ENCODE data around the gene TET1.
"Not testable (repeated sequence)": the region's sequence is repeated elsewhere in the genome, so short reads cannot be mapped to it uniquely, and the experiment has no call there.

Gene TET1

GRCh38 chr10:68611227-68611626 lies 51.1 kb downstream of the TET1 start:
- H3K9me3 Mint-ChIP-seq, result no peaks in the 10 kb centered on the region
- DNase-seq (ENCODE audit: low spot score in 2 of 2), result no peak
- H3K27ac Mint-ChIP-seq, result no peak overlapping the region
- H3K36me3 Mint-ChIP-seq, result no peaks in the 10 kb centered on the region
- ATAC-seq (ENCODE audit: low read depth), result no peak
- no peaks in the 10 kb centered on the region for H3K27me3 Mint-ChIP-seq
- no peaks in the 10 kb centered on the region for H3K4me1 Mint-ChIP-seq
- H3K4me3 Mint-ChIP-seq, result no peak overlapping the region

- not testable (repeated sequence) for H3K36me3 Mint-ChIP-seq; H3K27me3 Mint-ChIP-seq; H3K4me3 Mint-ChIP-seq; H3K27ac Mint-ChIP-seq; H3K9me3 Mint-ChIP-seq; DNase-seq (ENCODE audit: low spot score in 2 of 2); H3K4me1 Mint-ChIP-seq; ATAC-seq (ENCODE audit: low read depth)
Measured at GRCh38 chr10:68613974-68614373, 53.8 kb downstream of the TET1 start.

GRCh38 chr10:68617691-68618090 lies 57.6 kb downstream of the TET1 start:
- not testable (repeated sequence) for H3K27ac Mint-ChIP-seq; DNase-seq (ENCODE audit: low spot score in 2 of 2); H3K4me3 Mint-ChIP-seq; H3K4me1 Mint-ChIP-seq; ATAC-seq (ENCODE audit: low read depth); H3K36me3 Mint-ChIP-seq; H3K27me3 Mint-ChIP-seq; H3K9me3 Mint-ChIP-seq

GRCh38 chr10:68618234-68618633 lies 58.1 kb downstream of the TET1 start:
- Mint-ChIP-seq H3K9me3 (no peaks in the 10 kb centered on the region), H3K4me3 (no peak overlapping the region), H3K27me3 (no peaks in the 10 kb centered on the region), H3K4me1 (peaks cover 6% of the 10 kb centered on the region), H3K27ac (no peak overlapping the region), H3K36me3 (no peaks in the 10 kb centered on the region)
- no peak for DNase-seq (ENCODE audit: low spot score in 2 of 2)
- ATAC-seq (ENCODE audit: low read depth), result no peak

DNA sequence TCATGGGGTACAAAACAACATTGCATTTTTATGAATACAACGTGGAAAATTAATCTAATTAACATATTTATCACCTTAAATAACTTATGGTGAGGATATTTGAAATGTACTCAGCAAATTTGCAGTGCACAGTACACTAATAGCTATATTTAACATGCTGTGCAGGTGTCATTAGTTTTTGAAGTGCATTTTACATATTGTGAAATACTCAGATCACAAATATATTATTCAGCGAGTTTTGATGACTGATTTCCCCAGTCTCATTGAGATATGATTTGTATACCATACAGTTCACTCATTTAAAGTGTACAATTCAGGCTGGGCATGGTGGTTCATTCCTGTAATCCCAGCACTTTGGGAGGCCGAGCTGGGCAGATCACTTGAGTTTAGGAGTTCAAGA lies 59.5 kb downstream of the TET1 start:
- Mint-ChIP-seq H3K27me3 (no peaks in the 10 kb centered on the region), H3K4me3 (no peak overlapping the region), H3K9me3 (no peaks in the 10 kb centered on the region), H3K36me3 (peaks cover 1% of the 10 kb centered on the region), H3K27ac (no peak overlapping the region), H3K4me1 (peaks cover 6% of the 10 kb centered on the region)
- ATAC-seq (ENCODE audit: low read depth) (no peak), DNase-seq (ENCODE audit: low spot score in 2 of 2) (no peak)

DNA sequence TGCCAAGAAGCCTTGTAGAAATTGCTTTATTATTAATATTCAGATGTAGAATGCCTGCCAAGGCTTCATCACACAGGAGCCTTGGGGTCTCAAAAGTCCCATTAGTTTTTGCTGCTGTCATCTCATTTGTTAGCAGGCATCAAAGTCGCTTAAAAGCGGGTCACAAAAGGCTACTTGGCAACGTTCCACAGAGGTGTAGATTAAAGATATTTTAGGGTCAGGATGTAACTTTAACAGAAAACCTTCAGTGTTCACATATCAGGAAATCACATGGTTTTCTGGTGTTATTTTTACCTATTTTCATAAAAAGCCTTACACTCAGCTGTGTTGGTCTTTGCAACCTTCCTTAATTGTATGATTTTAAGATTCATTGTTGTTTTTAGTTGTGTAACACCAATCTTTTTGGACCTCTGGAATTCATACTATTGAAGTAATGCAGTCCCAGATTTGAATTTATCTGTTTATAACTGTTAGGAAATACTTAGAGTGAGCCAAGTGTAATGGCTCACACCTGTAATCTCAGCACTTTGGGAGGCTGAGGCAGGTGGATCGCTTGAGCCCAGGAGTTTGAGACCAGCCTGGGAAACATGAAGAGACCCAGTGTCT lies 65.3 kb downstream of the TET1 start:
- Mint-ChIP-seq H3K9me3 (no peaks in the 10 kb centered on the region), H3K4me1 (peaks cover 13% of the 10 kb centered on the region), H3K4me3 (no peak overlapping the region), H3K27ac (no peak overlapping the region), H3K36me3 (peaks cover 4% of the 10 kb centered on the region), H3K27me3 (no peaks in the 10 kb centered on the region)
- no peak for ATAC-seq (ENCODE audit: low read depth)
- no peak for DNase-seq (ENCODE audit: low spot score in 2 of 2)

- H3K4me3 Mint-ChIP-seq, result no peak overlapping the region
- no peaks in the 10 kb centered on the region for H3K9me3 Mint-ChIP-seq
- no peak overlapping the region for H3K27ac Mint-ChIP-seq
- DNase-seq (ENCODE audit: low spot score in 2 of 2), result no peak
- H3K36me3 Mint-ChIP-seq, result peaks cover 7% of the 10 kb centered on the region
- peaks cover 10% of the 10 kb centered on the region for H3K4me1 Mint-ChIP-seq
- H3K27me3 Mint-ChIP-seq, result no peaks in the 10 kb centered on the region
- no peak for ATAC-seq (ENCODE audit: low read depth)
Measured at GRCh38 chr10:68628576-68629127, 68.5 kb downstream of the TET1 start.

GRCh38 chr10:68632271-68632560 lies 72.1 kb downstream of the TET1 start:
- H3K4me3 Mint-ChIP-seq; H3K36me3 Mint-ChIP-seq; H3K27ac Mint-ChIP-seq; ATAC-seq (ENCODE audit: low read depth); H3K27me3 Mint-ChIP-seq; H3K9me3 Mint-ChIP-seq; DNase-seq (ENCODE audit: low spot score in 2 of 2); H3K4me1 Mint-ChIP-seq: not testable (repeated sequence)

DNA sequence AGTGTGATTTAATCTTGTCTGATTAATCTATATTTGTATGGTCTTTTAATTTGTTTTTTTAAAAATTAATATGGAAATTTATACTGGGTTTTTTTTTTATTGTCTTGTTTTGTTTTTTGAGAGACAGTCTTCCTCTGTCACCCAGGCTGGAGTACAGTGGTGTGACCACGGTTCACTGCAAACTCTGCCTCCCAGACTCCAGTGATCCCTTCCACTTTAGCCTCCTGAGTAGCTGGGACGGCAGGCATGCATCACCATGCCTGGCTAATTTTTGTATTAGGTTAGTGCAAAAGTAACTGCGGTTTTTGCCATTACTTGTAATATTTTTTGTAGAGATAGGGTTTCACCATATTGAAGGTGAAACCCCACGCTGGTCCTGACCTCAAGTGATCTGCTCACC lies 73.1 kb downstream of the TET1 start:
- Mint-ChIP-seq H3K27ac (no peak overlapping the region), H3K4me3 (no peak overlapping the region), H3K27me3 (no peaks in the 10 kb centered on the region), H3K9me3 (no peaks in the 10 kb centered on the region), H3K36me3 (peaks cover 6% of the 10 kb centered on the region), H3K4me1 (peaks cover 4% of the 10 kb centered on the region)
- ATAC-seq (ENCODE audit: low read depth), result no peak
- DNase-seq (ENCODE audit: low spot score in 2 of 2), result no peak

GRCh38 chr10:68633816-68634466 lies 73.8 kb downstream of the TET1 start:
- H3K4me3 Mint-ChIP-seq, result no peak overlapping the region

GRCh38 chr10:68636335-68636734 lies 76.2 kb downstream of the TET1 start:
- Mint-ChIP-seq H3K27ac (no peak overlapping the region), H3K36me3 (peaks cover 3% of the 10 kb centered on the region), H3K27me3 (no peaks in the 10 kb centered on the region), H3K9me3 (no peaks in the 10 kb centered on the region), H3K4me3 (no peak overlapping the region), H3K4me1 (no peaks in the 10 kb centered on the region)
- DNase-seq (ENCODE audit: low spot score in 2 of 2), result no peak
- ATAC-seq (ENCODE audit: low read depth), result no peak

More at GRCh38 chr10:68633816-68634466, 73.8 kb downstream of the TET1 start:
- Mint-ChIP-seq H3K27me3 (no peaks in the 10 kb centered on the region), H3K27ac (no peak overlapping the region), H3K9me3 (no peaks in the 10 kb centered on the region), H3K4me1 (no peaks in the 10 kb centered on the region), H3K36me3 (peaks cover 4% of the 10 kb centered on the region)
- no peak for ATAC-seq (ENCODE audit: low read depth)
- no peak for DNase-seq (ENCODE audit: low spot score in 2 of 2)

DNA sequence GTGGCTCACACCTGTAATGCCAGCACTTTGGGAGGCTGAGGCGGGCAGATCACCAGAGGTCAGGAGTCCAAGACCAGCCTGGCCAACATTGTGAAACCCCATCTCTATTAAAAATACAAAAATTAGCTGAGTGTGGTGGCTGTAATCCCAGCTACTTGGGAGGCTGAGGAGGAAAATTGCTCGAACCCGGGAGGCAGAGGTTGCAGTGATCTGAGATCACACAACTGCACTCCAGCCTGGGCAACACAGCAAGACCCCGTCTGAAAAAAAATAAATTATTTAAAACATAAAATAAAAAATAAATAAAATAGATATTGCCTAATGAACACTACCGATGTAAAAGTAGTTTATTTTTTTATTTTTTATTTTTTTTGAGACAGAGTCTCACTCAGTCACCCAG lies 83.4 kb downstream of the TET1 start:
- H3K4me1 Mint-ChIP-seq, H3K4me3 Mint-ChIP-seq: not testable (repeated sequence)

DNA sequence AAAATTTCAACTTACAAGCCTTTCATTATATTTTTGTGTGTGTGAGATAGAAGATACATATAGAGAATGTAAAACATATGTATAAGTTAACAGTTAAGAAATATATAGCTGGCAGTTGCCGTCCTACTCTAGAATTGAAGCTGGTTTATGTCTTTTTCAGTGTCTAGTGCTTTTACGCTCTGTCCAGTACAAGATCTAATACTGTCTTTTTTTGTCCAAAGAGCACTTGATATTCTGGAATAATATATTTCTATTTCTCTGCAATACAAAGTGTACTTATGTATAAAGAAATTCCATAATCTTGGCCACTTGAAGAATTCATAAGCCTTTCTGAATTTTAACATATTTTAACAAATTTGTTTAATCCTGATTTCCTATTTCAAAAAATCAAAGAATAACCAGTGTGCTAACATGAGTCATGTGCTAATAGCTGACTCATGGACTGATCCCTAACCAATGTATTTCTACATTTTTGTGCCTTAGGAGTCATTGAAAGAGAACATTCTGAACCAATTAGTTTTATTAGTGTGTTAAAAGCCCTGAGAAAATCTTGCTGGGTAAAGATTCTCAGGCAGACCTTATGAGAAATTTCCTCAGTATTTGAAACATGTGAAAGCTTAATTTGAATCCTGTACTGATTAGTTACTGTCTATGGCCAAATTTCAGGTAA lies 87.7 kb downstream of the TET1 start:
- no peaks in the 10 kb centered on the region for H3K27me3 Mint-ChIP-seq
- H3K36me3 Mint-ChIP-seq, result peaks cover 9% of the 10 kb centered on the region
- H3K4me3 Mint-ChIP-seq, result no peak overlapping the region
- ATAC-seq (ENCODE audit: low read depth), result no peak
- H3K27ac Mint-ChIP-seq, result no peak overlapping the region
- no peak for DNase-seq (ENCODE audit: low spot score in 2 of 2)
- H3K9me3 Mint-ChIP-seq, result peaks cover 1% of the 10 kb centered on the region
- H3K4me1 Mint-ChIP-seq, result no peaks in the 10 kb centered on the region

More for the DNA sequence above, 83.4 kb downstream of the TET1 start:
- H3K9me3 Mint-ChIP-seq; DNase-seq (ENCODE audit: low spot score in 2 of 2); H3K27me3 Mint-ChIP-seq; ATAC-seq (ENCODE audit: low read depth); H3K27ac Mint-ChIP-seq: not testable (repeated sequence)
- H3K36me3 Mint-ChIP-seq, result peaks cover 10% of the 10 kb centered on the region

DNA sequence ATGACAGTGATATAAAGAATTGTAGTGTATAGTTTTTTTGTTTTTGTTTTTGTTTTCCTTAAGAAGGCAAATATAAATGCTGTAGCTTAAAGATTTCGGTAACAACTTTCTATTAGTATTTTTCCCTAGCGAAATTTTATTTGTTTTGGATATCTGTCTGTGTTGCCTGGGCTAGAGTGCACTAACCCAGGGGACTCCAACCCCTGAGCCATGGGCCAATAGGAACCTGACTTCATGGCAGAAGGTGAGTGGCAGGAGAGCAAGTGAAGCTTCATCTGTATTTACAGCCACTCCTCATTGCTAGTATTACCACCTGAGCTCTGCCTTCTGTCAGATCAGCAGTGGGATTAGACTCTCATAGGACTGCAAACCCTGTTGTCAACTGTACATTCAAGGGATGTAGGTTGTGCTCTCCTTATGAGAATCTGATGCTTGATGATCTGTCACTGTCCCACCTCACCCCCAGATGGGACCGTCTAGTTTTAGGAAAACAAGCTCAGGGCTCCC lies 95.5 kb downstream of the TET1 start:
- Mint-ChIP-seq H3K4me1 (no peaks in the 10 kb centered on the region), H3K36me3 (no peaks in the 10 kb centered on the region), H3K9me3 (no peaks in the 10 kb centered on the region), H3K27me3 (no peaks in the 10 kb centered on the region), H3K27ac (no peak overlapping the region), H3K4me3 (no peak overlapping the region)
- ATAC-seq (ENCODE audit: low read depth), result no peak
- no peak for DNase-seq (ENCODE audit: low spot score in 2 of 2)

All from memory B cell (primary cell).